ENCODE results near the gene PLOD3. TPM values are rescaled to one million over a fixed set of nuclear protein-coding genes. Genes with fewer than 3 reads are reported as not detected.
"Not testable (repeated sequence)": the region's sequence is repeated elsewhere in the genome, so short reads cannot be mapped to it uniquely, and the experiment has no call there.

The PLOD3 gene
- total RNA-seq, 1 donor, result 8.7 TPM

DNA sequence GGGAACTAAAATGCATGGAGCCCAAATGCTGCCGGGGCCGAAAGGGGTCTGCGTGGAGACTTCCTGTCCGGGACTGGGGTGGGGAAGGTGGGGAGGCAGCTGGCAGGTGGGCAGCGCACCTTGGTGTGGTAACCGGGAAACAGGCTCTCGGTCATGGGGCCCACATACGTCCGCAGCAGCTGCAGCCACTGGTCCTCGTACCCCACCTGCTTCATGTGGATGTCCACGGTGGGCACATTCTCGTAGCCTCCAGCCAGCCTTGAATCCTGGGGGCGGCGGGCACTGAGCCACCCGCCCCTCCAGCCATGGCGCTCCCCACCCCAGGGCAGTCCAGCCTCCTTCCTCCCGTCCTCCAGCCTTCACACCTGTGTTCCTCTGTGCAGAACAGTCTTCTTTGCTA lies 9.9 kb downstream of the PLOD3 start:
- H3K27me3 ChIP-seq (ENCODE audit: insufficient read depth, low read length), result peaks cover 4% of the 10 kb centered on the region
- no peak overlapping the region for H3K4me3 ChIP-seq (ENCODE audit: low read length)
- H3K4me1 ChIP-seq (ENCODE audit: insufficient read depth, low read length), result peaks cover 13% of the 10 kb centered on the region
- no peaks in the 10 kb centered on the region for H3K9me3 ChIP-seq (ENCODE audit: low read depth, low read length)

DNA sequence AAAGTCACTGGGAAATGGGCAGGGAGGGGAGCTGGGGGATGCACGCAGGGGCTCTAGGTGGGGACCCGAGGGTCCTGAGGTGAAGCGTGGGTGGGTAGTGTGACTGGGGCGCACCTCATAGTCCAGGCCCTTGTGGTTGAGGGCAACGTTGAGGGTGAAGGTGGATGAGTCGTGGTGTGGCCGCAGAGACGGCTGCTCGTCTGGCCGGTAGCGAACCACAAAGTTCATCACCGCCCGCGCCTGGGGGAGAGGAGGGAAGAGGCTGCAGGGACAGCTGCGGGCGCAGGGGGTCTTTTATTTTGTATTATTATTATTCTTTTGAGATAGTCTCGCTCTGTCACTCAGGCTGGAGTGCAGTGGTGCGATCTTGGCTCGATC lies 10.7 kb downstream of the PLOD3 start:
- H3K4me3 ChIP-seq (ENCODE audit: low read length), result no peak overlapping the region
- H3K4me1 ChIP-seq (ENCODE audit: insufficient read depth, low read length), result peaks cover 19% of the 10 kb centered on the region
- peaks cover 7% of the 10 kb centered on the region for H3K27me3 ChIP-seq (ENCODE audit: insufficient read depth, low read length)
- H3K9me3 ChIP-seq (ENCODE audit: low read depth, low read length), result no peaks in the 10 kb centered on the region

DNA sequence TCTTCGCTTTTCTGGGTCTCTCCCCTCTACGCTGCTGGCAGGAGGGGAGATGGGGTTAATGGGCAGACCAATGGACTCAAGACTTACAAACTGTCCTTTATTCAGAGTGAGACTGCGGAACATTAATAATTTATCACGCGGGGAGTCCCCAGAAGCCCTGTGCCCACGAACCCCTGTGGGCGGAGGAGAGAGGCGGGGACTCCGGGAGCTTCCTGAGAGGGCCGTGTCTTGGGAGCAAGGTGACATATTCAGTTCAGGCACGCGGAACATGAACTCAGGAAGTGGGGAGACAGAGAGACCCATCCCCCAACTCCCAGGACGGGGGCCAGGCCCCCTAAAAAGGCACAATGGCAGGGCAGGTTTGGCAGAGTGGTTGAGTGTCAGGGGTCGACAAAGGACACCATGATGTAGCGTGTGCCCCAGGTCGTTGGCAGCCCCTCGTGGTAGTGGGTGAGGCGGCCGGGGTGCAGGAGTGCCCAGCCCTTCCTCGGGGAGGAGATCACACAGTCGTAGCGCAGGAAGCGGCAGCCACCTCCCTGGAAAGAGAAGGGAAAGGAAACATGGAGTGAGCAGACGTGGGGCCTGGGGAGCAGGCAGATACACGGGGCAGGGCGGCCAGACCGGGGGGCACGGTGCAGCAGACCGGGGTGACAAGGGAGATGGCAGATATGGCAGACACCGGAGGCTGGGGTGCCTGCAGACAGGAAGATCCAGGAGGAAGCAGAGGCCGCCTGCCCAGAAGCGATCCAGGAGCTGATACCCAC lies 11.3 kb downstream of the PLOD3 start:
- Histone ChIP-seq H3K4me1 (ENCODE audit: insufficient read depth, low read length) (peaks cover 21% of the 10 kb centered on the region), H3K27me3 (ENCODE audit: insufficient read depth, low read length) (peaks cover 9% of the 10 kb centered on the region), H3K4me3 (ENCODE audit: low read length) (no peak overlapping the region), H3K9me3 (ENCODE audit: low read depth, low read length) (no peaks in the 10 kb centered on the region)

DNA sequence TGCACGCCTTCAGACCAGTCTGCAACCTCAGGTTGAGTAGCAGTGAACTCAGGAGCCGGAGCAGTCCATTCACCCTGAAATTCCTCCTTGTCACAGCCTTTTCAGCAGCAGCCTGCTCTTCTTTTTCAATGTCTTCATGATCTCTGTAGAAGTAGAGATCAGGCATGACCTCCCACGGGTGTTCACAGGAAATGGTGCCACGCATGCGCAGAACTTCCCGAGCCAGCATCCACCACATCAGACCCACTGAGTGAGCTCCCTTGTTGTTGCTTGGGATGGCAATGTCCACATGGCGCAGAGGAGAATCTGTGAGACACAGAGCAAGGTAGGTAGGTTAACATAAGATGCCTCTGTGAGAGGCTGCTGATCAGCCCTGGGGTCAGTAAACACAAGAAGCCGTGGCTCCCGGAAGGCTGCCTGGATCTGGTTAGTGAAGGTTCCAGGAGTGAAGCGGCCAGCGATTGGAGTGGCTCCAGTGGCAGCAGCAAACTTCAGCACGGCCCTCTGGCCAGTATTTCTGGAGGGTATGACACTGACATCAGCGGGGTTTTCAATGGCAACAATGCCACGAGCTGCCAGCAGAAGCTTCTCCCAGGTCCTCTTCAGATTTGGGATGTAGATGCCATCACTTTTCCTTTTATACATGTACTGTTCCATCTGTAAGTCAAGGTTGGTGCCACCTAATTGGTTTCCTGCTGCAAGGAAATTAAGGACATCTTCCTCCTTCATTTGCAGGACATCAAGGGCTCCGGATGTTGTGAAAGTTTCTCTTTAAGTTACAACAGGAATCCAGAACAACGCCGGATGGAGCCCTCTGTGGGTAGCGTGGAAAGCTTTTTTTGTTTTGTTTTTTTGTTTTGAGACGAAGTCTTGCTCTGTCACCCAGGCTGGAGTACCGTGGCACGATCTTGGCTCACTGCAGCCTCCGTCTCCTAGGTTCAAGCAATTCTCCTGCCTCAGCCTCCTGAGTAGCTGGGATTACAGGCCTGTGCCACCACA lies 13.3 kb downstream of the PLOD3 start:
- not testable (repeated sequence) for H3K9me3 ChIP-seq (ENCODE audit: low read depth, low read length); H3K4me3 ChIP-seq (ENCODE audit: low read length)
- H3K4me1 ChIP-seq (ENCODE audit: insufficient read depth, low read length), result peaks cover 25% of the 10 kb centered on the region
- H3K27me3 ChIP-seq (ENCODE audit: insufficient read depth, low read length), result peaks cover 17% of the 10 kb centered on the region

DNA sequence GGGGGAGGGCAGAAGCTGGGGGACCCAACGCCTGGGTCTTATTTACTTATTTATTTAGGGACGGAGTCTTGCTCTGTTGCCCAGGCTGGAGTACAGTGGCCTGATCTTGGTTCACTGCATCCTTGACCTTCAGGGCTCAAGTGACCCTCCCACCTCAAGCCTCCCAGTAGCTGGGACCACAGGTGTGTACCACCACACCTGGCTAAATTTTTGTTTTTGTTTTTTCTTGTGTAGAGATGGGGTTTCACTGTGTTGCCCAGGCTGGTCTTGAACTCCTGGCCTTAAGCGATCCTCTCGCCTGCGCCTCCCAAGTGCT lies 14.8 kb downstream of the PLOD3 start:
- H3K4me3 ChIP-seq (ENCODE audit: low read length), result no peak overlapping the region
- H3K27me3 ChIP-seq (ENCODE audit: insufficient read depth, low read length), result peaks cover 17% of the 10 kb centered on the region
- H3K9me3 ChIP-seq (ENCODE audit: low read depth, low read length), result no peaks in the 10 kb centered on the region
- H3K4me1 ChIP-seq (ENCODE audit: insufficient read depth, low read length), result peaks cover 25% of the 10 kb centered on the region

DNA sequence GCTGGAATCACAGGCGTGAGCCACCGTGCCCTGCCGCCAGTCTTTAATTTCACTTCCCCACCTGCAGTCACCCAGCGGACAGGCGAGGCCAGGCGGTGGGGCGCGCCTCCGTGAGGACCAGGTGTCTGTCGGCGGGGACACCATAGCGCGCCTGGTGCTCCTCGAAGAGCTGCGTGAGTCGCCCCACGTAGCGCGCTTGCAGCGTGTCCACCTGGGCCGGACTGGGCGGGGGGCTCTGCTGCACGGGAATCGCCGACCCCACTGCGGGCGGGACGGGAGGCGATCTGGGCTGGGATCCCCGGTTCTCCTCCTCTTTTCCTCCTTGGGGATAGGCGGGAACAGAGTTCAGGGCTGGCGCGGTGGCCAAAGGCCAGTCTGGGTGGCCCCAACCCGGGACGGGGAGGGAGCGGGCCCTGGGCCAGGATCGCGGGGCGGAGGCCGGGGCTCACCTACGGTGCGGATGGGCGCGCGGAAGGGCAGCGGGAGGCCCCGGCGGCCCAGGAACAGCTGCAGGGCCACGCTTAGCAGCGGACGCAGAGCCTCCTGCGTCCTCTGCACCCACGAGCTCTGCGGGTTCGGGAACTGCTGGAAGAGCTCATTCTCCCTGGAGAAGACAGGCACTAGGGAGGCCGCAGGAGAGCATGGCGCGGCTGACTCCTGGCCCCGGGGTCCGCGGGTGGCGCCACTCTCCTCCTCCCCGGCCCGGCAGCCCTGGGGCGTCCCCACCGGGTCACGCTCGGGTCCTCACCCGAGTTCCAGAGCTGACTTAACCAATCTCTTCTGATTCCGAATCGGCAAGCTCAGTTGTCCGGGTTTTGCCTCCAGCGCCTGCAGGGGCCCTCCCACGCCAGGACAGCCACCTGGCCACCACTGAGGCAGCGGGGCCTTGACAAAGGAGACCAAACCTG lies 15.4 kb downstream of the PLOD3 start:
- peaks cover 17% of the 10 kb centered on the region for H3K27me3 ChIP-seq (ENCODE audit: insufficient read depth, low read length)
- H3K4me1 ChIP-seq (ENCODE audit: insufficient read depth, low read length), result peaks cover 25% of the 10 kb centered on the region
- H3K9me3 ChIP-seq (ENCODE audit: low read depth, low read length), result no peaks in the 10 kb centered on the region
- H3K4me3 ChIP-seq (ENCODE audit: low read length), result no peak overlapping the region

DNA sequence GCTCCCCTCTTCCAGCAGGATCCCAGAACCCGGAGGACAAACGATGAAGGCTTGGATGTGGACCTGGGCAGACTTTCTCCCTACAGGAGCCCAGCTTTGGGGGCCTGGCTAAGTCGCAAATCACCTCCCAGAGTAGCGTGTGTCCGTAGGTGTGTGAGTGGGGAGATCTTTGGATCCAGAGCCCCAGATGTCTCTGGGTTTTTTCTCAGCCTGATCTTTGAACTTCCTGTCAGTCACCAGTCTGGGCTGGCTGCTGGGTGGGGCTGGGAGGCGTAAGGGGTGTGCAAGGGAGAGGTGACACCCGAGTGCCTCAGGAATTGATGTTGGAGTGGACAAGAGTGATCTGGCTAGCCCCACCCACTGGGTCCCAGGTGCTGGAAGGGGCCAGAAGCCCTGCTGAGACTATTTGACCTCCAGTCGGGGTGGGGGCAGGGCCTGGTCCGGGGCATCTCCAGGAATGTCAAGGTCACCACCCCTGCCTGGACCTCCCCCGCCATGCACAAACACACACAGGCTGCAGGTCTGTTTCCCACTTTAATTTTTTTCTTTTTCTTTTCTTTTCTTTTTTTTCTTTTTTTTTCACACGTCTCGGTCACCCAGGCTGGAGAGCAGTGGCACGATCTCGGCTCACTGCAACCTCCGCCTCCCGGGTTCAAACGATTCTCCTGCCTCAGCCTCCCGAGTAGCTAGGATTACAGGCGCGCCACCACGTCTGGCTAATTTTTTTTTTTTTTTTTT lies 16.4 kb downstream of the PLOD3 start, which contains the start of gene MOGAT3:
TSS of gene MOGAT3 (minus strand) at position 175 of the 738 bp plus-strand sequence. CDS start 182 bp downstream, outside the sequence.
- Histone ChIP-seq H3K9me3 (ENCODE audit: low read depth, low read length) (no peaks in the 10 kb centered on the region), H3K4me1 (ENCODE audit: insufficient read depth, low read length) (peaks cover 25% of the 10 kb centered on the region), H3K27me3 (ENCODE audit: insufficient read depth, low read length) (peaks cover 17% of the 10 kb centered on the region), H3K4me3 (ENCODE audit: low read length) (no peak within 1 kb of the TSS)

DNA sequence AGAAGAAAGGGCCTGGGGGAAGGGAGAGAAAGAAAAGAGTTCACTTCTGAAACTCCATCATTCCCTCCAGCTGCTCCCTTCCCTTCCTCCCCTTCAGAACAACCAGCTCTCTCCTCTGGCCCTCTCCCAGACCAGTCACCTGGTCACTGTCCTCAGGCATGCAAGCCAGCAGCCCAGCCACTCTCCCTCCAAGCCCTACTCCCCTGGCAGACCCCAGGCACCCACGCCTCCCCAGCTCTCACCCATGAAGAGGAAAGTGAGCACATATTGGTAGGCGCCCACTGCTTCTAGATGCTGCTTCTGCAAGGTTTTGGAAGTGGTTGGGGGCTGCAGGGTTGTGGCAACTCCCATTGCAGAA lies 16.9 kb downstream of the PLOD3 start:
- H3K9me3 ChIP-seq (ENCODE audit: low read depth, low read length), result no peaks in the 10 kb centered on the region
- H3K4me1 ChIP-seq (ENCODE audit: insufficient read depth, low read length), result peaks cover 25% of the 10 kb centered on the region
- peaks cover 17% of the 10 kb centered on the region for H3K27me3 ChIP-seq (ENCODE audit: insufficient read depth, low read length)
- H3K4me3 ChIP-seq (ENCODE audit: low read length), result no peak overlapping the region

DNA sequence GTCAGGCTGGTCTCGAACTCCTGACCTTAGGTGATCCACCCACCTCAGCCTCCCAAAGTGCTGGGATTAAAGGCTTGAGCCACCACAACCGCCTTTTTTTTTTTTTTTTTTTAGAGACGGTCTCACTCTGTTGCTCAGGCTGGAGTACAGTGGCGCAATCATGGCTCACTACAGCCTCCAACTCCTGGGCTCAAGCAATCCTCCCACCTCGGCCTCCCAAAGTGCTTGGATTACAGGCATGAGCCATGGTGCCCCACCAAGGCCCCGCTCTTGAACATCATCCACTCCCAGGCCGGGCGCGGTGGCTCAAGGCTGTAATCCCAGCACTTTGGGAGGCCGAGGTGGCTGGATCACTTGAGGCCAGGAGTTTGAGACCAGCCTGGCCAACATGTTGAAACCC lies 17.9 kb downstream of the PLOD3 start:
- not testable (repeated sequence) for H3K9me3 ChIP-seq (ENCODE audit: low read depth, low read length); H3K4me3 ChIP-seq (ENCODE audit: low read length)
- Histone ChIP-seq H3K27me3 (ENCODE audit: insufficient read depth, low read length) (peaks cover 17% of the 10 kb centered on the region), H3K4me1 (ENCODE audit: insufficient read depth, low read length) (peaks cover 25% of the 10 kb centered on the region)

DNA sequence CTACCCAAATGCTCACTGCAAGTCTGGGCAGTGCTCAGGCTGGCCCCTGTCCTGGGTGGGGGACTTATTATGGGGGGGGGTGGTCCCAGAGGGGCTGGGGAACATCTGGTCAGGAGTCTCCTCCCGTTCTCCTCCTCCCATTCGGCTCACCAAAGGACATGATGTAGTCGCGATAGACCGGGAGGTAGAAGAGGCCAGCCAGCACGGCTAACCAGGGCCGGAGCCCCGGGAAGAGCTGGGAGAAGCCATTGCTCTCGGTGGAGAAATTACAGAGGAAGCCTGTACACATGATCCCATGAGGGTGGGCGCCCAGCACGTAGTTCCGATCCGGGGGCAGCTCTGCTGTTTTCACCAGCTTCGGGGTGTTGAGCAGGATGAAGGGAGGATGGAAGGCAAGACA lies 18.9 kb downstream of the PLOD3 start:
- Histone ChIP-seq H3K9me3 (ENCODE audit: low read depth, low read length) (no peaks in the 10 kb centered on the region), H3K4me3 (ENCODE audit: low read length) (no peak overlapping the region), H3K27me3 (ENCODE audit: insufficient read depth, low read length) (peaks cover 17% of the 10 kb centered on the region), H3K4me1 (ENCODE audit: insufficient read depth, low read length) (peaks cover 16% of the 10 kb centered on the region)

DNA sequence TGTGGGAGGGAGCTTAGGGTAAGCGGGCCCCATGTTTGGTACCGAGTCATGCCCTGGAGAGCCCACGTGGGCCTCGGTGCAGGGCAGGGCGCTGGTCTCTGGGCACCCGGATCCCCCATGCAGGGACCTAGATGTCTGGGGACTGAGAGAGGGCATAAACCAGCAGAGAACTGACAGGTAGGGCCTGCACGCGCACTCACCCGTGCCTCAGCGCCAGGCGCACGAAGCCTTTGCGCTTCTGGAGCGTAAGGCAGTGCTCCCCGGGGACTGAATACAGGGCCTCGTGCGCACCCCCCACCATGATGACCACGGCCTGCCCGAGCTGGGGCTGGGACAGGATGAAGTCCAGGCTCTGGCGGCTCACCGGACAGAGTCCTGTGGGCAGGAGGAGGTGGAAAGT lies 19.4 kb downstream of the PLOD3 start:
- Histone ChIP-seq H3K4me3 (ENCODE audit: low read length) (no peak overlapping the region), H3K4me1 (ENCODE audit: insufficient read depth, low read length) (peaks cover 13% of the 10 kb centered on the region), H3K9me3 (ENCODE audit: low read depth, low read length) (no peaks in the 10 kb centered on the region), H3K27me3 (ENCODE audit: insufficient read depth, low read length) (peaks cover 17% of the 10 kb centered on the region)

DNA sequence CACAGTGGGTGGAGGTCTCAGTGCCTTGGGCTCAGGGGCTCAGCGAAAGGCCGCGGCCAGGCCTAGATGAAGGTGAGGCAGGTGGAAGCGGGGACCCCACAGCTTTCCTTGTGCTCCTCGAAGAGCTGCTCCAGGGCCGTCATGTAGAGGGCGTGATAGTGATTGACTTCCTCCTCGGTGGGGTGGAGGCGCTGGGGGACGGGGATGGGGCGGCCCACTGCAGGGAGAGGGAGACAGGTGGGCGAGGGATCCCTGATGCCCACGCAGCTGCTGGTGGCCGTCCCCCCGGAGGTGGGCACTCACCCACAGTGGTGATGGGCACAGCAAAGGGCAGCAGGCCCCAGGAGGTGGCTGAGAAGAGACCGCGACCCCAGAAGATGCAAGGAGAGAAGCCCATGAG lies 21.5 kb downstream of the PLOD3 start:
- Histone ChIP-seq H3K4me1 (ENCODE audit: insufficient read depth, low read length) (peaks cover 2% of the 10 kb centered on the region), H3K9me3 (ENCODE audit: low read depth, low read length) (no peaks in the 10 kb centered on the region), H3K4me3 (ENCODE audit: low read length) (no peak overlapping the region), H3K27me3 (ENCODE audit: insufficient read depth, low read length) (peaks cover 6% of the 10 kb centered on the region)

DNA sequence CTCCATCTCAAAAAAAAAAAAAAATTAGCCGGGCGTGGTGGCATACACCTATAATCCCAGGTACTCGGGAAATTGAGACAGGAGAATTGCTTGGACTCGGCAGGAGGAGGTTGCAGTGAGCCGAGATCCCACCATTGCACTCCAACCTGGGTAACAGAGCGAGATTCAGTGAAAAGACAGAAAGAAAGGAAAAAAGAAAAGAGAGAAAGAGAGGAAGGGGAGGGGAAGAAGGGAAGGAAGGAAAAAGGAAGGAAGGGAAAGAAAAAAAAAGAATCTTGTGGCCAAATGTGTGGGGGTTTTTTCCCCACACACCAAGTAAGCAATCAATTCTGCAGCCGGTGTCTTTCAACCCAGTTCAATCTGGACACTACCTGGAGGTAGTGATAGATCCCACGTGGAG lies 28.3 kb downstream of the PLOD3 start:
- H3K4me1 ChIP-seq (ENCODE audit: insufficient read depth, low read length), result peaks cover 6% of the 10 kb centered on the region
- H3K27me3 ChIP-seq (ENCODE audit: insufficient read depth, low read length), result peaks cover 9% of the 10 kb centered on the region
- no peak overlapping the region for H3K4me3 ChIP-seq (ENCODE audit: low read length)
- no peaks in the 10 kb centered on the region for H3K9me3 ChIP-seq (ENCODE audit: low read depth, low read length)

DNA sequence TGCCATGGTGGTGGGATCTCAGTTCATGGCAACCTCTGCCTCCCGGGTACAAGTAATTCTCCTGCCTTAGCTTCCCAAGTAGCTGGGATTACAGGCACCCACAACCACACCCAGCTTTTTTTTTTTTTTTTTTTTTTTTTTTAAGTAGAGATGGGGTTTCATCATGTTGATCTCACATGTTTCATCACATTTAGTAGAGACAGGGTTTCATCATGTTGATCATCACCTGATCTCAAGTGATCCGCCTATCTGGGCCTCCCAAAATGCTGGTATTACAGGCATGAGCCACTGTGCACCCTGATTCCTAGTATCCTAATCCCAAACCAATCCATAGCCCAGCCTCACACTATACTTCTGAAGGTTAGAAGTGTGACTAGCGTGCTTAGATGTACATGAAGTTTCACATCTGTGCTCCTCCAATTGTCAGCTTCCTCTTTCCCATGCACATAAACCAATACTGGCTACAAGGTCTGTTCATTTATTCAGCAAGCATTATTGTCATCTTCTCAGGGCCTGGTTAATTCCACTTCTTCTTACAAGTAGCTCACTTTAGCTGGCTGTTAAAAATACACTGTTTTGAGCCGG lies 30.4 kb downstream of the PLOD3 start:
- Histone ChIP-seq H3K27me3 (ENCODE audit: insufficient read depth, low read length) (peaks cover 16% of the 10 kb centered on the region), H3K9me3 (ENCODE audit: low read depth, low read length) (no peaks in the 10 kb centered on the region), H3K4me3 (ENCODE audit: low read length) (no peak overlapping the region), H3K4me1 (ENCODE audit: insufficient read depth, low read length) (peaks cover 6% of the 10 kb centered on the region)

All from mononuclear cell (primary cell).